Measurements from ENCODE around the gene ACR. TPM values are rescaled to one million over a fixed set of nuclear protein-coding genes. Genes with fewer than 3 reads are reported as not detected.

Gene ACR
- total RNA-seq, 1 donor from 2014 or later, result not detected

- H3K4me3 Mint-ChIP-seq (ENCODE audit: unreplicated experiment), result no peak overlapping the region
- FAIRE-seq (no peak), DNase-seq (ENCODE audit: low read depth) (no peak)
- TF ChIP-seq, protein P1, sequence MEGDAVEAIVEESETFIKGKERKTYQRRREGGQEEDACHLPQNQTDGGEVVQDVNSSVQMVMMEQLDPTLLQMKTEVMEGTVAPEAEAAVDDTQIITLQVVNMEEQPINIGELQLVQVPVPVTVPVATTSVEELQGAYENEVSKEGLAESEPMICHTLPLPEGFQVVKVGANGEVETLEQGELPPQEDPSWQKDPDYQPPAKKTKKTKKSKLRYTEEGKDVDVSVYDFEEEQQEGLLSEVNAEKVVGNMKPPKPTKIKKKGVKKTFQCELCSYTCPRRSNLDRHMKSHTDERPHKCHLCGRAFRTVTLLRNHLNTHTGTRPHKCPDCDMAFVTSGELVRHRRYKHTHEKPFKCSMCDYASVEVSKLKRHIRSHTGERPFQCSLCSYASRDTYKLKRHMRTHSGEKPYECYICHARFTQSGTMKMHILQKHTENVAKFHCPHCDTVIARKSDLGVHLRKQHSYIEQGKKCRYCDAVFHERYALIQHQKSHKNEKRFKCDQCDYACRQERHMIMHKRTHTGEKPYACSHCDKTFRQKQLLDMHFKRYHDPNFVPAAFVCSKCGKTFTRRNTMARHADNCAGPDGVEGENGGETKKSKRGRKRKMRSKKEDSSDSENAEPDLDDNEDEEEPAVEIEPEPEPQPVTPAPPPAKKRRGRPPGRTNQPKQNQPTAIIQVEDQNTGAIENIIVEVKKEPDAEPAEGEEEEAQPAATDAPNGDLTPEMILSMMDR (IDR thresholded peaks at IDR 0.05; ENCODE audit: insufficient read depth, low read depth, low read length), result no peak
- no peak for TF ChIP-seq EZH2 (IDR thresholded peaks at IDR 0.05; ENCODE audit: insufficient read depth, low read length)
- no peaks in the 10 kb centered on the region for H3K4me1 Mint-ChIP-seq (ENCODE audit: low read depth, unreplicated experiment)
- Histone ChIP-seq H3K4me3 (ENCODE audit: insufficient read depth, low read depth, low read length) (no peak overlapping the region), H3K9ac (ENCODE audit: low read length) (no peak overlapping the region), H3K36me3 (ENCODE audit: insufficient read depth, low read length) (no peaks in the 10 kb centered on the region), H4K20me1 (ENCODE audit: insufficient read depth, low read length) (peaks cover 11% of the 10 kb centered on the region), H3K4me2 (ENCODE audit: low read length) (no peak overlapping the region), H3K9me3 (ENCODE audit: insufficient read depth, low read depth, low read length) (no peaks in the 10 kb centered on the region), H3K79me2 (ENCODE audit: insufficient read depth, low read length) (no peaks in the 10 kb centered on the region), H3K4me1 (ENCODE audit: insufficient read depth, low read length) (no peaks in the 10 kb centered on the region), H2AFZ (ENCODE audit: low read depth, low read length) (no peak overlapping the region), H3K27ac (ENCODE audit: low read depth, low read length) (no peak overlapping the region), H3K27me3 (ENCODE audit: insufficient read depth, low read length) (no peaks in the 10 kb centered on the region)
- H3K27me3 Mint-ChIP-seq (ENCODE audit: low read depth, unreplicated experiment), result peaks cover 28% of the 10 kb centered on the region
- H3K9me3 Mint-ChIP-seq (ENCODE audit: unreplicated experiment), result peaks cover 8% of the 10 kb centered on the region
- H3K36me3 Mint-ChIP-seq (ENCODE audit: low read depth, unreplicated experiment), result peaks cover 21% of the 10 kb centered on the region
- H3K27ac Mint-ChIP-seq (ENCODE audit: unreplicated experiment), result no peak overlapping the region
These were observed 25.5 kb upstream of the ACR start for GRCh38 chr22:50712341-50713007.

GRCh38 chr22:50713008-50713385 lies 25.0 kb upstream of the ACR start:
- Histone ChIP-seq H4K20me1 (ENCODE audit: insufficient read depth, low read length) (peaks cover 11% of the 10 kb centered on the region), H3K27ac (ENCODE audit: low read depth, low read length) (no peak overlapping the region), H3K4me3 (ENCODE audit: insufficient read depth, low read depth, low read length) (no peak overlapping the region), H3K36me3 (ENCODE audit: insufficient read depth, low read length) (no peaks in the 10 kb centered on the region), H2AFZ (ENCODE audit: low read depth, low read length) (no peak overlapping the region), H3K9ac (ENCODE audit: low read length) (no peak overlapping the region), H3K27me3 (ENCODE audit: insufficient read depth, low read length) (no peaks in the 10 kb centered on the region), H3K4me2 (ENCODE audit: low read length) (no peak overlapping the region), H3K79me2 (ENCODE audit: insufficient read depth, low read length) (no peaks in the 10 kb centered on the region), H3K9me3 (ENCODE audit: insufficient read depth, low read depth, low read length) (no peaks in the 10 kb centered on the region), H3K4me1 (ENCODE audit: insufficient read depth, low read length) (no peaks in the 10 kb centered on the region)
- Mint-ChIP-seq H3K4me3 (ENCODE audit: unreplicated experiment) (no peak overlapping the region), H3K9me3 (ENCODE audit: unreplicated experiment) (peaks cover 6% of the 10 kb centered on the region), H3K27ac (ENCODE audit: unreplicated experiment) (no peak overlapping the region), H3K27me3 (ENCODE audit: low read depth, unreplicated experiment) (peaks cover 33% of the 10 kb centered on the region), H3K4me1 (ENCODE audit: low read depth, unreplicated experiment) (no peaks in the 10 kb centered on the region), H3K36me3 (ENCODE audit: low read depth, unreplicated experiment) (peaks cover 25% of the 10 kb centered on the region)
- TF ChIP-seq EZH2 (IDR thresholded peaks at IDR 0.05; ENCODE audit: insufficient read depth, low read length), result no peak
- TF ChIP-seq, protein P1 (IDR thresholded peaks at IDR 0.05; ENCODE audit: insufficient read depth, low read depth, low read length), result no peak
- DNase-seq (ENCODE audit: low read depth) (no peak), FAIRE-seq (no peak)

GRCh38 chr22:50713571-50714056 lies 24.4 kb upstream of the ACR start:
- Histone ChIP-seq H3K9ac (ENCODE audit: low read length) (no peak overlapping the region), H3K36me3 (ENCODE audit: insufficient read depth, low read length) (no peaks in the 10 kb centered on the region), H3K79me2 (ENCODE audit: insufficient read depth, low read length) (no peaks in the 10 kb centered on the region), H3K27ac (ENCODE audit: low read depth, low read length) (no peak overlapping the region), H3K27me3 (ENCODE audit: insufficient read depth, low read length) (no peaks in the 10 kb centered on the region), H3K4me1 (ENCODE audit: insufficient read depth, low read length) (no peaks in the 10 kb centered on the region), H3K4me2 (ENCODE audit: low read length) (no peak overlapping the region), H2AFZ (ENCODE audit: low read depth, low read length) (no peak overlapping the region), H3K9me3 (ENCODE audit: insufficient read depth, low read depth, low read length) (no peaks in the 10 kb centered on the region), H3K4me3 (ENCODE audit: insufficient read depth, low read depth, low read length) (no peak overlapping the region), H4K20me1 (ENCODE audit: insufficient read depth, low read length) (peaks cover 11% of the 10 kb centered on the region)
- H3K27ac Mint-ChIP-seq (ENCODE audit: unreplicated experiment), result no peak overlapping the region
- TF ChIP-seq, protein P1 (IDR thresholded peaks at IDR 0.05; ENCODE audit: insufficient read depth, low read depth, low read length), result no peak
- TF ChIP-seq EZH2 (IDR thresholded peaks at IDR 0.05; ENCODE audit: insufficient read depth, low read length), result no peak
- H3K27me3 Mint-ChIP-seq (ENCODE audit: low read depth, unreplicated experiment), result peaks cover 39% of the 10 kb centered on the region
- DNase-seq (ENCODE audit: low read depth) (no peak), FAIRE-seq (no peak)
- no peak overlapping the region for H3K4me3 Mint-ChIP-seq (ENCODE audit: unreplicated experiment)
- H3K36me3 Mint-ChIP-seq (ENCODE audit: low read depth, unreplicated experiment), result peaks cover 30% of the 10 kb centered on the region
- H3K4me1 Mint-ChIP-seq (ENCODE audit: low read depth, unreplicated experiment), result no peaks in the 10 kb centered on the region
- peaks cover 6% of the 10 kb centered on the region for H3K9me3 Mint-ChIP-seq (ENCODE audit: unreplicated experiment)
